Tibial nerve (tissue), 3 donors: ENCODE results near the gene HOXD9.

ENCODE experiments used
- POLR2A ChIP-seq, 2 donors: fragments of 450-650 bp; IDR thresholded peaks; one replicate each; pipeline ENCODE4 v1.6.1; 2017; ENCODE audit warnings: antibody characterized with exemption in 2 of 2, mild to moderate bottlenecking in 2 of 2, moderate library complexity in 2 of 2
- TF ChIP-seq, protein P1 (sequence below), 5 experiments: fragments of 200-600 bp in 3 of 5; fragments of 450-650 bp in 2 of 5; sonication (generic) in 3 of 5; IDR thresholded peaks; one replicate each; pipeline ENCODE4 v1.5.1; 2016 to 2019; ENCODE audit warnings: antibody characterized with exemption in 5 of 5, mild to moderate bottlenecking in 3 of 5, moderate library complexity in 2 of 5

GRCh38 chr2:176174382-176174823 is 51.9 kb downstream of the HOXD9 start:
- no peak for TF ChIP-seq POLR2A (IDR thresholded peaks at IDR 0.05)
- TF ChIP-seq, protein P1, sequence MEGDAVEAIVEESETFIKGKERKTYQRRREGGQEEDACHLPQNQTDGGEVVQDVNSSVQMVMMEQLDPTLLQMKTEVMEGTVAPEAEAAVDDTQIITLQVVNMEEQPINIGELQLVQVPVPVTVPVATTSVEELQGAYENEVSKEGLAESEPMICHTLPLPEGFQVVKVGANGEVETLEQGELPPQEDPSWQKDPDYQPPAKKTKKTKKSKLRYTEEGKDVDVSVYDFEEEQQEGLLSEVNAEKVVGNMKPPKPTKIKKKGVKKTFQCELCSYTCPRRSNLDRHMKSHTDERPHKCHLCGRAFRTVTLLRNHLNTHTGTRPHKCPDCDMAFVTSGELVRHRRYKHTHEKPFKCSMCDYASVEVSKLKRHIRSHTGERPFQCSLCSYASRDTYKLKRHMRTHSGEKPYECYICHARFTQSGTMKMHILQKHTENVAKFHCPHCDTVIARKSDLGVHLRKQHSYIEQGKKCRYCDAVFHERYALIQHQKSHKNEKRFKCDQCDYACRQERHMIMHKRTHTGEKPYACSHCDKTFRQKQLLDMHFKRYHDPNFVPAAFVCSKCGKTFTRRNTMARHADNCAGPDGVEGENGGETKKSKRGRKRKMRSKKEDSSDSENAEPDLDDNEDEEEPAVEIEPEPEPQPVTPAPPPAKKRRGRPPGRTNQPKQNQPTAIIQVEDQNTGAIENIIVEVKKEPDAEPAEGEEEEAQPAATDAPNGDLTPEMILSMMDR (IDR thresholded peaks at IDR 0.05) = no peak
